ENCODE measurements around the gene LZTS2. TPM values are rescaled to one million over a fixed set of nuclear protein-coding genes. Genes with fewer than 3 reads are reported as not detected.

The LZTS2 gene
- total RNA-seq, 1 experiment from 2014 or later = 58.3 TPM

- ATAC-seq (no peak), DNase-seq (no peak)
- intact Hi-C loops (cut with micrococcal nuclease) = no loop called here
- H3K4me1 ChIP-seq (ENCODE audit: insufficient read depth, low read length) = 0 out of 2 replicates have a peak, but pooled peaks cover 7% of the 10 kb centered on the region
- ChIA-PET POLR2A (ENCODE audit: unreplicated experiment) (no interaction called here), CTCF (no interaction called here)
- H3F3A ChIP-seq (ENCODE audit: low read length, unreplicated experiment) = no peaks in the 10 kb centered on the region
- no peaks in the 10 kb centered on the region for H3K9me3 ChIP-seq (ENCODE audit: low read length)
- H3K9me2 ChIP-seq (replicated peaks; ENCODE audit: low read length) = no peaks in the 10 kb centered on the region
- BruUV-seq (replicated peaks) = no TSS peak
- no peak overlapping the region for H3K4me3 ChIP-seq (ENCODE audit: low read length)
- H3K9ac ChIP-seq (ENCODE audit: low read length) = no peak overlapping the region
- TF ChIP-seq EZH2 (IDR thresholded peaks at IDR 0.05; ENCODE audit: low read length, unreplicated experiment) = no peak
- TF ChIP-seq EZH2phosphoT487 (IDR thresholded peaks at IDR 0.05; ENCODE audit: borderline replicate concordance, low read length) = no peak
- no peak for TF ChIP-seq CTCF (conservative IDR thresholded peaks at IDR 0.05; ENCODE audit: low read depth, low read length)
- no peaks in the 10 kb centered on the region for H3K36me3 ChIP-seq (ENCODE audit: low read depth, low read length)
- H3K27ac ChIP-seq (ENCODE audit: low read length) = no peak overlapping the region
- H3K79me2 ChIP-seq (ENCODE audit: low read length) = no peaks in the 10 kb centered on the region
- H4K20me1 ChIP-seq (ENCODE audit: low read length) = no peaks in the 10 kb centered on the region
- no peaks in the 10 kb centered on the region for H3K27me3 ChIP-seq (ENCODE audit: low read length)
- no peak overlapping the region for H2AFZ ChIP-seq (ENCODE audit: low read length)
- no peak overlapping the region for H3K4me2 ChIP-seq (ENCODE audit: low read length)
These were observed 19.8 kb upstream of the LZTS2 start for GRCh38 chr10:100979791-100980272.

GRCh38 chr10:100980311-100980710, 19.3 kb upstream of the LZTS2 start:
- ChIA-PET CTCF (no interaction called here), POLR2A (ENCODE audit: unreplicated experiment) (no interaction called here)
- intact Hi-C loops (cut with micrococcal nuclease) = no loop called here
- H3K4me3 ChIP-seq (ENCODE audit: low read length) = no peak overlapping the region
- H2AFZ ChIP-seq (ENCODE audit: low read length) = no peak overlapping the region
- no peaks in the 10 kb centered on the region for H3K36me3 ChIP-seq (ENCODE audit: low read depth, low read length)
- no peak for ATAC-seq
- H3K9me3 ChIP-seq (ENCODE audit: low read length) = no peaks in the 10 kb centered on the region
- no peak overlapping the region for H3K9ac ChIP-seq (ENCODE audit: low read length)
- no peak overlapping the region for H3K4me2 ChIP-seq (ENCODE audit: low read length)
- H4K20me1 ChIP-seq (ENCODE audit: low read length) = no peaks in the 10 kb centered on the region
- no peak for DNase-seq
- no peak overlapping the region for H3K27ac ChIP-seq (ENCODE audit: low read length)
- no peaks in the 10 kb centered on the region for H3K79me2 ChIP-seq (ENCODE audit: low read length)
- TF ChIP-seq EZH2 (IDR thresholded peaks at IDR 0.05; ENCODE audit: low read length, unreplicated experiment) (no peak), EZH2phosphoT487 (IDR thresholded peaks at IDR 0.05; ENCODE audit: borderline replicate concordance, low read length) (no peak), CTCF (conservative IDR thresholded peaks at IDR 0.05; ENCODE audit: low read depth, low read length) (no peak)
- H3K27me3 ChIP-seq (ENCODE audit: low read length) = no peaks in the 10 kb centered on the region
- no peaks in the 10 kb centered on the region for H3F3A ChIP-seq (ENCODE audit: low read length, unreplicated experiment)
- 0 out of 2 replicates have a peak, but pooled peaks cover 7% of the 10 kb centered on the region for H3K4me1 ChIP-seq (ENCODE audit: insufficient read depth, low read length)
- H3K9me2 ChIP-seq (replicated peaks; ENCODE audit: low read length) = no peaks in the 10 kb centered on the region
- BruUV-seq (replicated peaks) = no TSS peak

- H3K36me3 ChIP-seq (ENCODE audit: low read depth, low read length) = no peaks in the 10 kb centered on the region
- no peaks in the 10 kb centered on the region for H4K20me1 ChIP-seq (ENCODE audit: low read length)
- ATAC-seq = no peak
- no peak overlapping the region for H3K9ac ChIP-seq (ENCODE audit: low read length)
- ChIA-PET POLR2A (ENCODE audit: unreplicated experiment) (no interaction called here), CTCF (no interaction called here)
- no peak overlapping the region for H3K4me3 ChIP-seq (ENCODE audit: low read length)
- no peaks in the 10 kb centered on the region for H3K9me2 ChIP-seq (replicated peaks; ENCODE audit: low read length)
- no peaks in the 10 kb centered on the region for H3K9me3 ChIP-seq (ENCODE audit: low read length)
- no peaks in the 10 kb centered on the region for H3F3A ChIP-seq (ENCODE audit: low read length, unreplicated experiment)
- no TSS peak for BruUV-seq (replicated peaks)
- intact Hi-C loops (cut with micrococcal nuclease) = no loop called here
- 0 out of 2 replicates have a peak, but pooled peaks cover 7% of the 10 kb centered on the region for H3K4me1 ChIP-seq (ENCODE audit: insufficient read depth, low read length)
- no peaks in the 10 kb centered on the region for H3K27me3 ChIP-seq (ENCODE audit: low read length)
- no peak for DNase-seq
- no peak overlapping the region for H3K27ac ChIP-seq (ENCODE audit: low read length)
- H3K4me2 ChIP-seq (ENCODE audit: low read length) = no peak overlapping the region
- peaks cover under 1% of the 10 kb centered on the region; the same call in 1 of the 2 replicates for H3K79me2 ChIP-seq (ENCODE audit: low read length)
- no peak overlapping the region for H2AFZ ChIP-seq (ENCODE audit: low read length)
- TF ChIP-seq EZH2phosphoT487 (IDR thresholded peaks at IDR 0.05; ENCODE audit: borderline replicate concordance, low read length) (no peak), CTCF (conservative IDR thresholded peaks at IDR 0.05; ENCODE audit: low read depth, low read length) (no peak), EZH2 (IDR thresholded peaks at IDR 0.05; ENCODE audit: low read length, unreplicated experiment) (no peak)
These were observed 18.9 kb upstream of the LZTS2 start for GRCh38 chr10:100980711-100981110.

All from PC-3 (cell line).